ENCODE results near the gene DSE. TPM values are rescaled to one million over a fixed set of nuclear protein-coding genes. Genes with fewer than 3 reads are reported as not detected.

DSE gene
- total RNA-seq, 3 donors from 2014 or later (not counting 1 experiment from before 2014, with no cell fraction given), result 7.4 to 9.6 (median 7.6) TPM

DNA sequence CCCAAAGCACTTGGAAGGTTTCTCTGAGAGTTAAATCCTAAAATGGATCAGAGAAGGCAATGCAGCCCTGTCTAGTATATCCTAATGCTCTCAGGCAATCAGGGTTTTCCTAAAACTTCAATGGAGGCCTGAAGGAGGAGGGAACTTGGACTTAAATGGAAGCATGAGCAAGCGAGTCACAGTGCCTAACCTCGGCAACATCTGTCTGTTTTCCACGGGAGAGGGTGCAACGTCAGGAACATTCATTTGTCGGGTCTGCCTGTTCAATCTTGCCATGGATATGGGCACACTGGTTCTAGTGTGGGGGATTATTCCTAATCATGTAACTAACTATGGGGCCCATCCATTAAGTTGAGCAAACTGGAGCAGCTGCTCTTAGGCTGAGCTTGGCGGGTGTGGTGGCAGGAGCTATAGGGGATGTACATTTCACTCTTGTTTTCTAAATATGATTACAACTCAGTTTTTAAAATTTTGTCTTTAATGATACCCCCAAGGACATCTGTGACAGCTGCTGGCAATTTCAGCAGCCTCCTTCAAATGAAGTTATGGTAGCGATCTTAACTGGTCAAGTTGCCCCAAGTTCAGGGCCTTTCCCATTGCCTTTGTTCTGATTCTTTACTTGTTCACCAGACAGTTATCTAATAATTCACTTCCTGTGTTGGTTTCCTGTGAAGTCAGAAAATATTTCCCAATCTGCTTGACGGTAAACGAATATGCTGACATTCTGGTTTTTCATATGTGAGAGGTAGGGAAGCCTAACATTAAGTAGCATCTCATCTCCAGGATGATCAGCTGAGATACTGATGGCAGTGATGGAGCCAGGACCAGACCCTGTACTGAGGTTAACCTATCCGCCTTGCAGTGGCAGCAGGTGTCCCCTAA, 21.6 kb downstream of the DSE start:
- peak in 1 of 2 donors; percentile 64 for DNase-seq
- H3K4me1 Mint-ChIP-seq, result peaks cover 18 to 22% of the 10 kb centered on the region in 2 donors
- no peaks in the 10 kb centered on the region for H3K9me3 Mint-ChIP-seq
- no peak for TF ChIP-seq CTCF (IDR thresholded peaks at IDR 0.05)
- peak; percentile 73 to 87 (median 79) for ATAC-seq
- Histone ChIP-seq H3K9me3 (ENCODE audit: control insufficient read depth, insufficient read depth, low read length) (no peaks in the 10 kb centered on the region), H3K4me3 (ENCODE audit: low read length) (no peak overlapping the region), H3K4me1 (ENCODE audit: control insufficient read depth, insufficient read depth, low read length) (peaks cover 13% of the 10 kb centered on the region), H3K27me3 (ENCODE audit: control insufficient read depth, insufficient read depth, low read length) (no peaks in the 10 kb centered on the region), H3K36me3 (ENCODE audit: control insufficient read depth, insufficient read depth, low read length) (no peaks in the 10 kb centered on the region), H3K27ac (ENCODE audit: low read length) (peak overlapping the region; percentile 42)
- no peak overlapping the region for H3K4me3 Mint-ChIP-seq
- 58% methylated on average over 9 of the region's 10 CpGs for WGBS (ENCODE audit: insufficient coverage)
- H3K27me3 Mint-ChIP-seq (ENCODE audit: low read depth in 2 of 2), result no peaks in the 10 kb centered on the region
- peak overlapping the region; percentile 37 to 50 for H3K27ac Mint-ChIP-seq
- H3K36me3 Mint-ChIP-seq, result no peaks in the 10 kb centered on the region
- intact Hi-C loops (cut with micrococcal nuclease), result no loop called here

DNA sequence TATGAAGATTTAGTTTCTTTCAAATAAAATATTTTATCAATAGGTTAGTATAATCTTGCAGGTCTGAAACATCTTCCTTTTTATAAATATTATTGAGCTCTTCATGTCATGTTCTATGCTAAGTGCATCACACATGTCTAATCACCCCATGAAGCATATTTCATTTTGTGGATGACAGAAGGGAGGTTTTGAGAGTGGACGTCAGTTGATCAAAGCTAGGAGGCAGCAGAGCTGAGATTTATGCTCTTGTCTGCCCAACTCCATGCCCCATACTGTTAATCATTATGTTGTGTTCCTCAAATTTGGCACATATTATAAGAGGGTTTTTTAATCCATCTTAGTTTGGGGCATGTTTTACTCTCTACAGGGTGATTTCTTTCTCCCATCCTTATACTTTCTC, 22.7 kb downstream of the DSE start:
- H3K27ac ChIP-seq (ENCODE audit: low read length), result no peak overlapping the region
- H3K4me1 Mint-ChIP-seq, result peaks cover 18 to 22% of the 10 kb centered on the region in 2 donors
- H3K27me3 Mint-ChIP-seq (ENCODE audit: low read depth in 2 of 2), result no peaks in the 10 kb centered on the region
- no peaks in the 10 kb centered on the region for H3K9me3 ChIP-seq (ENCODE audit: control insufficient read depth, insufficient read depth, low read length)
- DNase-seq, result peak in 1 of 2 donors; percentile 29
- no peak overlapping the region for H3K4me3 ChIP-seq (ENCODE audit: low read length)
- intact Hi-C loops (cut with micrococcal nuclease), result no loop called here
- no peaks in the 10 kb centered on the region for H3K9me3 Mint-ChIP-seq
- H3K27ac Mint-ChIP-seq, result peak overlapping the region in 1 of 2 donors; percentile 50
- H3K4me3 Mint-ChIP-seq, result no peak overlapping the region
- H3K27me3 ChIP-seq (ENCODE audit: control insufficient read depth, insufficient read depth, low read length), result no peaks in the 10 kb centered on the region
- no peak for ATAC-seq
- peaks cover 13% of the 10 kb centered on the region for H3K4me1 ChIP-seq (ENCODE audit: control insufficient read depth, insufficient read depth, low read length)
- WGBS (ENCODE audit: insufficient coverage), result no CpG with 5 or more reads among the region's 1 CpG
- H3K36me3 ChIP-seq (ENCODE audit: control insufficient read depth, insufficient read depth, low read length), result no peaks in the 10 kb centered on the region
- no peaks in the 10 kb centered on the region for H3K36me3 Mint-ChIP-seq
- no peak for TF ChIP-seq CTCF (IDR thresholded peaks at IDR 0.05)

- 60% methylated on average over 1 of the region's 3 CpGs for WGBS (ENCODE audit: insufficient coverage)
- no peaks in the 10 kb centered on the region for H3K9me3 ChIP-seq (ENCODE audit: control insufficient read depth, insufficient read depth, low read length)
- Mint-ChIP-seq H3K4me3 (no peak overlapping the region), H3K36me3 (no peaks in the 10 kb centered on the region), H3K27me3 (ENCODE audit: low read depth in 2 of 2) (no peaks in the 10 kb centered on the region), H3K4me1 (peaks cover 11 to 13% of the 10 kb centered on the region in 2 donors), H3K9me3 (no peaks in the 10 kb centered on the region), H3K27ac (no peak overlapping the region)
- peaks cover 10% of the 10 kb centered on the region for H3K4me1 ChIP-seq (ENCODE audit: control insufficient read depth, insufficient read depth, low read length)
- no peak for DNase-seq
- no peak for TF ChIP-seq CTCF (IDR thresholded peaks at IDR 0.05)
- intact Hi-C loops (cut with micrococcal nuclease), result no loop called here
- H3K27ac ChIP-seq (ENCODE audit: low read length), result no peak overlapping the region
- ATAC-seq, result no peak
- H3K36me3 ChIP-seq (ENCODE audit: control insufficient read depth, insufficient read depth, low read length), result no peaks in the 10 kb centered on the region
- H3K4me3 ChIP-seq (ENCODE audit: low read length), result no peak overlapping the region
- H3K27me3 ChIP-seq (ENCODE audit: control insufficient read depth, insufficient read depth, low read length), result no peaks in the 10 kb centered on the region
Measured at GRCh38 chr6:116395647-116396046, 24.9 kb downstream of the DSE start.
